CD8-positive, alpha-beta memory T cell (primary cell): ENCODE data around the gene ASPG. TPM values are rescaled to one million over a fixed set of nuclear protein-coding genes. Genes with fewer than 3 reads are reported as not detected.

Source experiments
- CTCF ChIA-PET: fragments of 350-600 bp; sonication (Branson Sonifier 250); formaldehyde crosslinking; loops from one replicate; lab custom pipeline; 2021; ENCODE audit warnings: antibody characterized with exemption; lab: Charles Lee
- POLR2A ChIA-PET: fragments of 350-600 bp; sonication (Branson Sonifier 250); formaldehyde crosslinking; loops from one replicate; lab custom pipeline; 2021; ENCODE audit warnings: antibody characterized with exemption; lab: Charles Lee
- DNase-seq, 5 donors: peaks; one replicate each; pipeline versions ENCODE4 v3.0.0 to v3.0.0-alpha.2; 2020 to 2022; ENCODE audit warnings: mixed read lengths in 1 of 5
- H3K27ac ChIP-seq: one replicate; pipeline ENCODE4 v1.7.0; 2013; ENCODE audit warnings: low read depth, mild to moderate bottlenecking, low read length, moderate library complexity
- H3K27me3 ChIP-seq: 2 replicates; pipeline ENCODE4 v1.7.0; 2013; ENCODE audit warnings: low read length, mild to moderate bottlenecking; ENCODE audit not compliant: insufficient read depth, poor library complexity, severe bottlenecking
- H3K36me3 ChIP-seq: 2 replicates; pipeline ENCODE4 v1.7.0; 2013; ENCODE audit warnings: mild to moderate bottlenecking, low read length, moderate library complexity; ENCODE audit not compliant: insufficient read depth
- H3K4me1 ChIP-seq: 2 replicates; pipeline ENCODE4 v1.7.0; 2013; ENCODE audit warnings: mild to moderate bottlenecking, low read length, moderate library complexity; ENCODE audit not compliant: insufficient read depth
- H3K4me3 ChIP-seq: 2 replicates; pipeline ENCODE4 v1.7.0; 2013; ENCODE audit warnings: mild to moderate bottlenecking, low read length
- H3K9me3 ChIP-seq: 2 replicates; pipeline ENCODE4 v1.7.0; 2013; ENCODE audit warnings: mild to moderate bottlenecking, low read length
- H3K27ac Mint-ChIP-seq, 8 donors: one replicate each; pipeline ENCODE4 v1.8.0; 2020 to 2021; ENCODE audit warnings: mixed read lengths in 8 of 8, mild to moderate bottlenecking in 6 of 8, inconsistent platforms in 3 of 8, moderate library complexity in 3 of 8
- H3K27me3 Mint-ChIP-seq, 2 donors: one replicate each; pipeline ENCODE4 v1.8.0; 2020 to 2021; ENCODE audit warnings: mixed read lengths in 2 of 2, mild to moderate bottlenecking in 1 of 2, moderate library complexity in 1 of 2
- H3K36me3 Mint-ChIP-seq, 3 donors: one replicate each; pipeline ENCODE4 v1.8.0; 2020 to 2021; ENCODE audit warnings: mixed read lengths in 3 of 3, inconsistent platforms in 1 of 3, mild to moderate bottlenecking in 1 of 3
- H3K4me1 Mint-ChIP-seq, 3 donors: one replicate each; pipeline ENCODE4 v1.8.0; 2020 to 2021; ENCODE audit warnings: mixed read lengths in 3 of 3, inconsistent platforms in 1 of 3, mild to moderate bottlenecking in 1 of 3
- H3K4me3 Mint-ChIP-seq, 7 donors: one replicate each; pipeline ENCODE4 v1.8.0; 2020 to 2021; ENCODE audit warnings: mixed read lengths in 7 of 7, mild to moderate bottlenecking in 6 of 7, moderate library complexity in 4 of 7, inconsistent platforms in 2 of 7
- H3K9me3 Mint-ChIP-seq, 5 donors: one replicate each; pipeline ENCODE4 v1.8.0; 2020 to 2022; ENCODE audit warnings: mixed read lengths in 5 of 5, mild to moderate bottlenecking in 3 of 5, moderate library complexity in 2 of 5, inconsistent platforms in 1 of 5
- polyA plus RNA-seq: library from polyadenylated mRNA; unstranded; fragments of 300-500 nt; fragmentation: Illumina TruSeq; gene quantifications from one replicate; pipeline ENCODE4 v1.2.3, GENCODE V29; 2021
- total RNA-seq, 2 experiments: library from RNA; stranded (reverse); gene quantifications; one replicate each; pipeline ENCODE4 v1.2.3, GENCODE V29; 2021

The ASPG gene
- total and polyA plus RNA-seq, 3 experiments from 2014 or later, result not detected

- H3K27ac Mint-ChIP-seq, result no peak overlapping the region
- H3K4me1 Mint-ChIP-seq, result peaks cover 0 to 8% (median 7%) of the 10 kb centered on the region in 3 donors
- no peaks in the 10 kb centered on the region for H3K4me1 ChIP-seq
- H3K27me3 ChIP-seq, result no peaks in the 10 kb centered on the region
- POLR2A ChIA-PET, result no interaction called here
- no peak overlapping the region for H3K4me3 Mint-ChIP-seq
- H3K36me3 ChIP-seq, result no peaks in the 10 kb centered on the region
- no peaks in the 10 kb centered on the region for H3K9me3 Mint-ChIP-seq
- H3K4me3 ChIP-seq, result no peak overlapping the region
- H3K27ac ChIP-seq, result no peak overlapping the region
- CTCF ChIA-PET, result interaction anchor here (3.7 kb wide), 1 partner anchor 9 kb away, joined by 14 read pairs; no protein-coding TSS in a partner anchor
- H3K27me3 Mint-ChIP-seq, result peaks cover 11 to 19% of the 10 kb centered on the region in 2 donors
- no peaks in the 10 kb centered on the region for H3K36me3 Mint-ChIP-seq
- no peak for DNase-seq
- H3K9me3 ChIP-seq, result no peaks in the 10 kb centered on the region
Observed at GRCh38 chr14:104086210-104086660, 735 bp downstream of the ASPG start.

DNA sequence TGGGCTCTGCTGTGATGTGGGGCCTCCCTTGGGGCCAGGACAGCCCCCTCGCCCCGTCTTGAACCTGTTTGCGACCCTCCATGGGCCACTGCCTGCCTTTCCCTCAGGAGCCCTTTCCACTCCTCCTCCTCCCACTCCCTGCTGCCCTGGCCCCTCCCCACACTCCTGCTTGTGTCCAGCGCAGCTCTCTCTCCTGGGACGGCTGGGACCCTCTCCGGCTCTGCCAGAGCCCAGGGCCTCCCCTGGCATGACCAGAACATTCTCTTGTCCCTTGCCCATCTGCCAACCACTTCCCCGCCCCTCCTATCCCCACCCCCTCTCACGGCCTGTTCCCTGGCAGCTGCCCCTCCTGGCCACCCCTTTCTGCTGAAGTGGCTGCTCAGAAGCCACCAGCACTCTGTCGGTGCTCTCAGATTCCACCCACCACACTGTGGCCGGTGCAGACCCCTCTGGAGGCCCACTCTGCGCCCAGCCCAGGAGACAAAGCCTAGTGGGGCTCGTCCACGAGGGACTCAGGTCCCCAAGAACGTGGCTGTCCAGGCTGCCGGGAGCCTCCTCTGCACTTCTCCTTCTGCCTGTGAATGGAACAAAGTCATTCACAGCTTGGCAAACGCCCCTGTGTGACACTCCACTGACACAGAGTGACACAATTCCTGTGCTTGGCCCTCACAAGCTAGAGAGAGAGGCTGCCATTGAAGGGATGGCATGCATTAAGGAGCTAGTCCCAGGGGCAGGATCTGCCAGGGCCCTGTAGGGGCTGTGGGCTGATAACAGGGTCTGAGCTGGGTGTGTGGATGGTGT is 1.4 kb downstream of the ASPG start:
- no peak overlapping the region for H3K27ac Mint-ChIP-seq
- H3K4me1 Mint-ChIP-seq, result peaks cover 0 to 8% (median 7%) of the 10 kb centered on the region in 3 donors
- ChIA-PET CTCF (interaction anchor here (3.7 kb wide), 1 partner anchor 10 kb away, joined by 14 read pairs; no protein-coding TSS in a partner anchor), POLR2A (no interaction called here)
- no peaks in the 10 kb centered on the region for H3K4me1 ChIP-seq
- H3K27me3 ChIP-seq, result no peaks in the 10 kb centered on the region
- peaks cover 11 to 19% of the 10 kb centered on the region in 2 donors for H3K27me3 Mint-ChIP-seq
- H3K27ac ChIP-seq, result no peak overlapping the region
- no peak overlapping the region for H3K4me3 ChIP-seq
- no peak for DNase-seq
- no peaks in the 10 kb centered on the region for H3K36me3 Mint-ChIP-seq
- H3K36me3 ChIP-seq, result no peaks in the 10 kb centered on the region
- H3K9me3 Mint-ChIP-seq, result no peaks in the 10 kb centered on the region
- H3K9me3 ChIP-seq, result no peaks in the 10 kb centered on the region
- H3K4me3 Mint-ChIP-seq, result peak overlapping the region in 1 of 7 donors; percentile 35

DNA sequence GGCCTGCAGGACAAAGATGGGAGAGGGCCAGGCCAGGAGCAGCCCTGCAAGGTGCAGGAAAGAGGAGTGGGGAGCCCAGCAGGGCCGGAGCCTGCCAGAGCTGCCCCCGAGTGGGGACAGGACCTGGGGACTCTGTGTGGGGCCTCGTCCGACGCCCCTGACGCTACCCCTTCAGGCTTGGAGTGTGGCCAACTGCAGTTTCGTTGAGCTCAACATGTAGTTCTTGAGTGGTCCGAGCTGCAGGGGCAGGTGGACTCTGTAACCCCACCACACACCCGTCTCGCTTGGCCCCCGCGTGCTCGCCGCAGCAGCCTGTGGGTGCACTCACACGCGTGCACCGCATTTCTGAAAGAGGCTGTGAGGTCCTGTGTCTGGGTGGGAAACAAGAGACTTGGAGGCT is 2.0 kb downstream of the ASPG start:
- H3K27ac Mint-ChIP-seq, result no peak overlapping the region
- Histone ChIP-seq H3K27me3 (no peaks in the 10 kb centered on the region), H3K36me3 (no peaks in the 10 kb centered on the region), H3K9me3 (no peaks in the 10 kb centered on the region), H3K4me1 (no peaks in the 10 kb centered on the region), H3K4me3 (no peak overlapping the region), H3K27ac (no peak overlapping the region)
- no peak overlapping the region for H3K4me3 Mint-ChIP-seq
- H3K9me3 Mint-ChIP-seq, result no peaks in the 10 kb centered on the region
- H3K36me3 Mint-ChIP-seq, result no peaks in the 10 kb centered on the region
- H3K4me1 Mint-ChIP-seq, result peaks cover 0 to 8% (median 7%) of the 10 kb centered on the region in 3 donors
- H3K27me3 Mint-ChIP-seq, result peaks cover 11 to 19% of the 10 kb centered on the region in 2 donors
- ChIA-PET CTCF (interaction anchor here (3.7 kb wide), 1 partner anchor 10 kb away, joined by 14 read pairs; no protein-coding TSS in a partner anchor), POLR2A (no interaction called here)
- DNase-seq, result no peak

GRCh38 chr14:104087981-104088850 is 2.7 kb downstream of the ASPG start:
- Histone ChIP-seq H3K36me3 (no peaks in the 10 kb centered on the region), H3K27ac (no peak overlapping the region), H3K27me3 (no peaks in the 10 kb centered on the region), H3K4me3 (no peak overlapping the region), H3K9me3 (no peaks in the 10 kb centered on the region), H3K4me1 (no peaks in the 10 kb centered on the region)
- H3K27ac Mint-ChIP-seq, result no peak overlapping the region
- peaks cover 11 to 14% of the 10 kb centered on the region in 2 donors for H3K27me3 Mint-ChIP-seq
- no peaks in the 10 kb centered on the region for H3K9me3 Mint-ChIP-seq
- ChIA-PET CTCF (interaction anchor here (3.7 kb wide), 1 partner anchor 11 kb away, joined by 14 read pairs; no protein-coding TSS in a partner anchor), POLR2A (no interaction called here)
- no peaks in the 10 kb centered on the region for H3K36me3 Mint-ChIP-seq
- no peak overlapping the region for H3K4me3 Mint-ChIP-seq
- peaks cover 0 to 8% (median 7%) of the 10 kb centered on the region in 3 donors for H3K4me1 Mint-ChIP-seq
- no peak for DNase-seq

DNA sequence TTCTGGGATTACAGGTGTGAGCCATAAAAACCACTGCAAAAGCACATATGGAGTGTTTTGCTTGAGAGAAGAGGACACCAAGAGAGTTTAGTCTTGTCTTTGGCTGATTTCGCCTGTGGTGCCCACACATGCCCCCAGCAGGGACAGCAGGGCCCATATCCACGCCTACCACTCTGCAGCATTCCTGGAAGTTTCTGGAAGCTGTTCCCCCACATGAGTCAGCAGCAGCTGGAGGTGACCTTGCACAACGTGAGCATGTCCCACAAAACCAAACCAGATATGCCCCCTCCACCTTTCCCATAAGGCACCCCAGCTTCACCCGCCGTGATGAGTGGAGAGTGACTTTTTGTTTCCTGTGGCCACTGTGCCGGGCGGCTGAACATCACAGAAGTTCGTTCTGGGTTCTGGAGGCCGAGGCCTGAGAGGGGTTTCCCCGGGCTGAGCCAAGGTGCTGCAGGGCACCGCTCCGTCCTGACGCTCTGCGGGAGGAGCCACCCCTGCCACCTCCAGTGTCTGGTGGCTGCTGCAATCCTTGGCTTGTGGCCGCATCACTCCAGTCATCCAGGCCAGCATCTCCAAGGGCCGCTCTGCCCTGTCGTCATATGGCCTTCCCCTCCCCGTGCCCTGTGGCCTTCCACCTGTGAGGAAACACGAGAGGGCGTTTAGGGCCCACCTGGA is 4.7 kb downstream of the ASPG start:
- H3K27ac ChIP-seq, result no peak overlapping the region
- peaks cover 5 to 6% (median 5%) of the 10 kb centered on the region in 3 donors for H3K4me1 Mint-ChIP-seq
- no peaks in the 10 kb centered on the region for H3K9me3 ChIP-seq
- peaks cover 8 to 12% of the 10 kb centered on the region in 2 donors for H3K27me3 Mint-ChIP-seq
- ChIA-PET CTCF (no interaction called here), POLR2A (no interaction called here)
- no peaks in the 10 kb centered on the region for H3K4me1 ChIP-seq
- no peaks in the 10 kb centered on the region for H3K9me3 Mint-ChIP-seq
- no peaks in the 10 kb centered on the region for H3K36me3 Mint-ChIP-seq
- no peaks in the 10 kb centered on the region for H3K27me3 ChIP-seq
- no peaks in the 10 kb centered on the region for H3K36me3 ChIP-seq
- H3K4me3 ChIP-seq, result no peak overlapping the region
- DNase-seq, result no peak
- no peak overlapping the region for H3K27ac Mint-ChIP-seq
- no peak overlapping the region for H3K4me3 Mint-ChIP-seq

DNA sequence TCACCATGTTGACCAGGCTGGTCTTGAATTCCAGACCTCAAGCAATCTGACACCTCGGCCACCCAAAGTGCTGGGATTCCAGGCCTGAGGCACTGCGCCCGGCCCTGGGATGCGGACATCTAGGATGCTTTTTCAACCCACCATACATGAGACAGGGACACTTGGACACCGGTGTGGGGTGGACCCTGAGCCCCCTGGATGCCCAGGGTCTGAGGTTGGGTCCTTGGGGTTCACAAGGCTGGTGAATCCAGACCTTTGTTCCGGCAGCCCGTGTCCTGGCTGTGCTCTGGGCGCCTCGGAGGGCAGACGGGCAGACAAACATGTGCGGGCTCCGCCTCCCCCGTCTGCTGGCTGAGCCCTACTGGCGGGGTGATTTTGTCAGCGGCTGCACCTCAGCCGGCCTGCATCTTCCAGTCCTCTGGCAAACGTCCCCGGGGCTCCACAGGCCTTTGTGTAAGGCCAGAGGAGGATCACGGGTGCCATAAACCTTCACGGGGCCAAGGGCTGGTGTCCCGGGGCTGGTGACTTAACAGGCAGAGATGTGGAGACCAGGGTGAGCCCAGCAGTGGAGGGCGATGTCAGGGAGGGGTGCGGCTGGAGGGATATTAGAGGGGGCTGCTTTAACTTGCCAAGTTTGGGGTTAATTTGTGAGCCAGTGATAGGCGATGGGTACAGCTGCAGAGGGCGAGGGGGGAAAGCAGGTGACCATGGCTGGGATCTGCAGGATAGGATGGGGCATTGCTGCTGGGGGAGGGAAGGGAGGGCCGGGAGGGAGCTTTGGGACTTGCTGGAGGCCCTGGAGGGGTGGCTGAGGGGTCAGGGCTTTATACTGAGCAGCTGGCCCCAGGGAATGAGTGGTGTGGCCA is 5.8 kb downstream of the ASPG start:
- Mint-ChIP-seq H3K9me3 (no peaks in the 10 kb centered on the region), H3K4me1 (peaks cover 5 to 6% (median 5%) of the 10 kb centered on the region in 3 donors), H3K27ac (no peak overlapping the region), H3K27me3 (peaks cover 8 to 14% of the 10 kb centered on the region in 2 donors), H3K36me3 (no peaks in the 10 kb centered on the region), H3K4me3 (no peak overlapping the region)
- H3K4me3 ChIP-seq, result no peak overlapping the region
- no peaks in the 10 kb centered on the region for H3K4me1 ChIP-seq
- no peaks in the 10 kb centered on the region for H3K27me3 ChIP-seq
- no peaks in the 10 kb centered on the region for H3K9me3 ChIP-seq
- no peaks in the 10 kb centered on the region for H3K36me3 ChIP-seq
- CTCF ChIA-PET, result no interaction called here
- DNase-seq, result no peak
- POLR2A ChIA-PET, result no interaction called here
- H3K27ac ChIP-seq, result no peak overlapping the region
